HEK293T (cell line): ENCODE data around the gene IL17B.

ENCODE experiments used
- ARNT ChIP-seq: fragments of 450-650 bp; IDR thresholded peaks from 2 replicates; pipeline ENCODE4 v1.6.1; 2017; ENCODE audit warnings: mild to moderate bottlenecking
- BHLHE40 ChIP-seq: fragments of 450-650 bp; IDR thresholded peaks from 2 replicates; pipeline ENCODE4 v1.6.1; 2016; ENCODE audit warnings: mild to moderate bottlenecking, moderate library complexity, borderline replicate concordance
- CTBP1 ChIP-seq: fragments of 450-650 bp; IDR thresholded peaks from 2 replicates; pipeline ENCODE4 v1.6.1; 2016; ENCODE audit warnings: borderline replicate concordance
- ELF4 ChIP-seq: fragments of 450-650 bp; IDR thresholded peaks from 2 replicates; pipeline ENCODE4 v1.6.1; 2017; ENCODE audit warnings: antibody characterized with exemption
- FOXM1 ChIP-seq: fragments of 450-650 bp; IDR thresholded peaks from 2 replicates; pipeline ENCODE4 v1.6.1; 2017; ENCODE audit warnings: mild to moderate bottlenecking, borderline replicate concordance
- NFRKB ChIP-seq: fragments of 450-650 bp; IDR thresholded peaks from 2 replicates; pipeline ENCODE4 v1.6.1; 2016; ENCODE audit warnings: mild to moderate bottlenecking, moderate library complexity
- SUZ12 ChIP-seq: fragments of 450-650 bp; IDR thresholded peaks from 2 replicates; pipeline ENCODE4 v1.6.1; 2016; ENCODE audit warnings: mild to moderate bottlenecking
- TF ChIP-seq, protein P1 (sequence below): fragments of 450-650 bp; IDR thresholded peaks from 2 replicates; pipeline ENCODE4 v1.6.1; 2016

DNA sequence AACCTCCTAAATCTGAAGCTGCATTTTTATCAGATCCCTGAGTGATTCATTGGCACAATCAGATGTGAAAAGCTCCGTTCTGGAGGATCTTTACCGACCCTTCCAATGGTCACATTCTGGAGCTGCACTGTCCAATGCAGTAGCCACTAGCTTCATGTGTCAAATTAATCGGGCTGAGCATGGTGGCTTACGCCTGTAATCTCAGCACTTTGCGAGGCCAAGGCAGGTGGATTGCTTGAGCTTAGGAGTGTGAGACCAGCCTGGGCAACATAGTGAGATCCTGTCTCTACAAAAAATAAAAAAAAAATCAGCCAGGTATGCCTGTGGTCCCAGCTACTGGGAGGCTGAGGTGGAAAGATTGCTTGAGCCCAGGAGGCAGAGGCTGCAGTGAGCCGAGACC lies 3.7 kb downstream of the IL17B start:
- TF ChIP-seq NFRKB (no peak), ARNT (no peak), BHLHE40 (no peak), FOXM1 (no peak), CTBP1 (no peak), ELF4 (no peak), SUZ12 (no peak)
- TF ChIP-seq, protein P1, sequence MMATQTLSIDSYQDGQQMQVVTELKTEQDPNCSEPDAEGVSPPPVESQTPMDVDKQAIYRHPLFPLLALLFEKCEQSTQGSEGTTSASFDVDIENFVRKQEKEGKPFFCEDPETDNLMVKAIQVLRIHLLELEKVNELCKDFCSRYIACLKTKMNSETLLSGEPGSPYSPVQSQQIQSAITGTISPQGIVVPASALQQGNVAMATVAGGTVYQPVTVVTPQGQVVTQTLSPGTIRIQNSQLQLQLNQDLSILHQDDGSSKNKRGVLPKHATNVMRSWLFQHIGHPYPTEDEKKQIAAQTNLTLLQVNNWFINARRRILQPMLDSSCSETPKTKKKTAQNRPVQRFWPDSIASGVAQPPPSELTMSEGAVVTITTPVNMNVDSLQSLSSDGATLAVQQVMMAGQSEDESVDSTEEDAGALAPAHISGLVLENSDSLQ = no peak
